CD4-positive, alpha-beta T cell treated with Interleukin-21 for 1 hour (primary cell): ENCODE measurements around the gene PROS1.
"Not testable (repeated sequence)": the region's sequence is repeated elsewhere in the genome, so short reads cannot be mapped to it uniquely, and the experiment has no call there.

Experiments
- DNase-seq: peaks from one replicate; pipeline ENCODE4 v3.0.0-alpha.2; 2020

The PROS1 gene

GRCh38 chr3:93969443-93969842 lies 4.3 kb downstream of the PROS1 start:
- DNase-seq: no peak

GRCh38 chr3:93965106-93965505 lies 8.6 kb downstream of the PROS1 start:
- not testable (repeated sequence) for DNase-seq

GRCh38 chr3:93962798-93963197 lies 10.9 kb downstream of the PROS1 start:
- no peak for DNase-seq

GRCh38 chr3:93961489-93961888 lies 12.2 kb downstream of the PROS1 start:
- DNase-seq: no peak

GRCh38 chr3:93961026-93961425 lies 12.7 kb downstream of the PROS1 start:
- no peak for DNase-seq

- DNase-seq: not testable (repeated sequence)
Observed at GRCh38 chr3:93949958-93950357, 23.7 kb downstream of the PROS1 start.

- DNase-seq: not testable (repeated sequence)
Observed at GRCh38 chr3:93937485-93937884, 36.2 kb downstream of the PROS1 start.

GRCh38 chr3:93936549-93936948 lies 37.1 kb downstream of the PROS1 start:
- DNase-seq: no peak

- DNase-seq: no peak
Observed at GRCh38 chr3:93934366-93935046, 39.2 kb downstream of the PROS1 start.

GRCh38 chr3:93931597-93932229 lies 42.0 kb downstream of the PROS1 start:
- no peak for DNase-seq

GRCh38 chr3:93930041-93930440 lies 43.7 kb downstream of the PROS1 start:
- no peak for DNase-seq

- DNase-seq: no peak
Observed at GRCh38 chr3:93926789-93927188, 46.9 kb downstream of the PROS1 start.

GRCh38 chr3:93924491-93924890 lies 49.2 kb downstream of the PROS1 start:
- no peak for DNase-seq

- DNase-seq: no peak
Observed at GRCh38 chr3:93923006-93923405, 50.7 kb downstream of the PROS1 start.

- DNase-seq: not testable (repeated sequence)
Observed at GRCh38 chr3:93917546-93918029, 56.1 kb downstream of the PROS1 start.

GRCh38 chr3:93913623-93914022 lies 60.1 kb downstream of the PROS1 start:
- DNase-seq: not testable (repeated sequence)

- no peak for DNase-seq
Observed at GRCh38 chr3:93911206-93911605, 62.5 kb downstream of the PROS1 start.

GRCh38 chr3:93910097-93910496 lies 63.6 kb downstream of the PROS1 start:
- no peak for DNase-seq

GRCh38 chr3:93907132-93907531 lies 66.6 kb downstream of the PROS1 start:
- no peak for DNase-seq

GRCh38 chr3:93906245-93906644 lies 67.5 kb downstream of the PROS1 start:
- DNase-seq: no peak

GRCh38 chr3:93904568-93904967 lies 69.1 kb downstream of the PROS1 start:
- DNase-seq: no peak

GRCh38 chr3:93878250-93879017 lies 95.3 kb downstream of the PROS1 start:
- DNase-seq: not testable (repeated sequence)

GRCh38 chr3:93877427-93877826 lies 96.3 kb downstream of the PROS1 start:
- not testable (repeated sequence) for DNase-seq

GRCh38 chr3:93873412-93873811 lies 100.3 kb downstream of the PROS1 start:
- DNase-seq: not testable (repeated sequence)
